GM12878 (cell line): ENCODE data around the gene FRMD3. TPM values are rescaled to one million over a fixed set of nuclear protein-coding genes. Genes with fewer than 3 reads are reported as not detected.

Experiments
- ATAC-seq: fragments of 200-7000 bp; cut with Tn5 transposase; 3 replicates; pipeline ENCODE4 v1.9.1; 2020; ENCODE audit warnings: mild to moderate bottlenecking, moderate library complexity
- BruUV-seq: library from RNA; stranded (reverse); fragments of 400-500 nt; replicated peaks from 2 replicates; lab custom pipeline; 2021; lab: Mats Ljungman, UMichigan
- CTCF ChIA-PET: fragments of 300-600 bp; sonication (Branson Sonifier 250); formaldehyde crosslinking; extraction: SDS; loops from one replicate; lab custom pipeline; 2021; ENCODE audit warnings: inconsistent platforms; lab: Yijun Ruan, JAX
- POLR2A ChIA-PET: fragments of 350-600 bp; formaldehyde crosslinking; extraction: SDS; loops from one replicate; lab custom pipeline; 2021; ENCODE audit warnings: inconsistent platforms; lab: Charles Lee
- RAD21 ChIA-PET: fragments of 300-600 bp; sonication (Branson Sonifier 250); formaldehyde crosslinking; loops from one replicate; lab custom pipeline; 2023; ENCODE audit warnings: antibody characterized with exemption; ENCODE audit not compliant: unreplicated experiment; lab: Charles Lee
- SMC1A ChIA-PET: fragments of 300-600 bp; sonication (Branson Sonifier 250); formaldehyde crosslinking; loops from one replicate; lab custom pipeline; 2023; ENCODE audit not compliant: unreplicated experiment, uncharacterized antibody; lab: Charles Lee
- DNase-seq: peaks from one replicate; pipeline ENCODE4 v3.0.0-alpha.2; 2011; ENCODE audit warnings: low read depth, low spot score
- FAIRE-seq: peaks from 3 replicates; lab custom pipeline; 2011; peaks lifted over from hg19 to GRCh38; lab: Jason Lieb, UNC
- H2AFZ ChIP-seq: 2 replicates; pipeline ENCODE4 v1.6.0; 2011; ENCODE audit warnings: low read depth, low read length, control low read depth; ENCODE audit not compliant: control insufficient read depth
- H3K27ac ChIP-seq: 2 replicates; pipeline ENCODE4 v1.5.1; 2011; ENCODE audit warnings: control low read depth; ENCODE audit not compliant: control insufficient read depth, insufficient read depth
- H3K27me3 ChIP-seq, 2 experiments: replicated peaks in 1 of 2; 2 replicates each; pipeline versions ENCODE4 v1.6.0 to v1.6.1; 2011; ENCODE audit warnings: low read length in 1 of 2; ENCODE audit not compliant: control insufficient read depth in 2 of 2, insufficient read depth in 2 of 2
- H3K36me3 ChIP-seq, 2 experiments: 2 replicates each; pipeline ENCODE4 v1.5.1; 2011; ENCODE audit warnings: low read length in 1 of 2; ENCODE audit not compliant: control insufficient read depth in 2 of 2, insufficient read depth in 2 of 2
- H3K4me1 ChIP-seq: 2 replicates; pipeline ENCODE4 v1.6.1; 2011; ENCODE audit warnings: mild to moderate bottlenecking, low read length, moderate library complexity, mixed read lengths; ENCODE audit not compliant: control insufficient read depth, insufficient read depth
- H3K4me2 ChIP-seq: 2 replicates; pipeline ENCODE4 v1.6.0; 2011; ENCODE audit warnings: control low read depth; ENCODE audit not compliant: control insufficient read depth, insufficient read depth
- H3K4me3 ChIP-seq: fragments of 200-600 bp; sonication (generic); 2 replicates; pipeline ENCODE4 v1.5.1; 2016
- H3K79me2 ChIP-seq: 2 replicates; pipeline ENCODE4 v1.6.0; 2011; ENCODE audit warnings: low read length; ENCODE audit not compliant: control insufficient read depth, insufficient read depth
- H3K9ac ChIP-seq: 2 replicates; pipeline ENCODE4 v1.8.0; 2011; ENCODE audit warnings: low read length, control low read depth, mixed read lengths; ENCODE audit not compliant: control insufficient read depth, insufficient read depth
- H3K9me3 ChIP-seq: replicated peaks from 3 replicates; pipeline ENCODE4 v1.5.1; 2011; ENCODE audit warnings: mild to moderate bottlenecking, low read length; ENCODE audit not compliant: control insufficient read depth, insufficient read depth
- H4K20me1 ChIP-seq: 2 replicates; pipeline ENCODE4 v1.6.0; 2011; ENCODE audit not compliant: control insufficient read depth, insufficient read depth
- BCLAF1 ChIP-seq: fragments of 450-650 bp; IDR thresholded peaks from 2 replicates; pipeline ENCODE4 v1.6.1; 2017; ENCODE audit warnings: antibody characterized with exemption, mild to moderate bottlenecking, moderate library complexity
- BMI1 ChIP-seq: fragments of 450-650 bp; IDR thresholded peaks from 2 replicates; pipeline ENCODE4 v1.6.1; 2016; ENCODE audit warnings: mild to moderate bottlenecking, moderate library complexity, borderline replicate concordance
- GATAD2B ChIP-seq: fragments of 450-650 bp; conservative IDR thresholded peaks from 2 replicates; pipeline ENCODE4 v1.6.1; 2017; ENCODE audit warnings: low read depth, mild to moderate bottlenecking, moderate library complexity
- SREBF1 ChIP-seq: IDR thresholded peaks from 2 replicates; pipeline ENCODE4 v1.6.1; 2012; ENCODE audit warnings: mild to moderate bottlenecking, low read length
- SREBF2 ChIP-seq: IDR thresholded peaks from 2 replicates; pipeline ENCODE4 v1.6.1; 2012; ENCODE audit warnings: mild to moderate bottlenecking, low read length
- SUPT20H ChIP-seq: IDR thresholded peaks from 2 replicates; pipeline ENCODE4 v1.6.1; 2011; ENCODE audit warnings: low read depth, mild to moderate bottlenecking, low read length, moderate library complexity, borderline replicate concordance; ENCODE audit not compliant: control insufficient read depth
- TAF1 ChIP-seq: IDR thresholded peaks from 2 replicates; pipeline ENCODE4 v1.6.1; 2011; ENCODE audit warnings: mild to moderate bottlenecking, low read depth, low read length, borderline replicate concordance
- TBL1XR1 ChIP-seq: IDR thresholded peaks from 2 replicates; pipeline ENCODE4 v1.6.1; 2012; ENCODE audit warnings: low read depth, low read length, improper control_type of control experiment
- ZNF274 ChIP-seq: IDR thresholded peaks from one replicate; pipeline ENCODE4 v1.8.0; 2011; ENCODE audit not compliant: insufficient read length, insufficient read depth
- ZSCAN29 ChIP-seq: fragments of 450-650 bp; IDR thresholded peaks from 2 replicates; pipeline ENCODE4 v1.6.1; 2017; ENCODE audit warnings: mild to moderate bottlenecking, moderate library complexity
- ZZZ3 ChIP-seq: IDR thresholded peaks from 2 replicates; pipeline ENCODE4 v1.6.1; 2011; ENCODE audit warnings: low read depth; ENCODE audit not compliant: control insufficient read depth, insufficient read length
- WGBS: methylation state at CpG from one replicate; pipeline ENCODE4 v1.1.6; 2016; ENCODE audit warnings: low lambda C conversion rate; ENCODE audit not compliant: insufficient replicate concordance, insufficient coverage; ENCODE audit errors: missing lambda C conversion rate; 5-methylcytosine and 5-hydroxymethylcytosine counted together
- in situ Hi-C: fragments of 300-500 bp; cut with MboI; formaldehyde crosslinking; loops from 9 replicates; pipeline ENCODE4 v1.14.3; 2018; ENCODE audit warnings: mixed read lengths
- intact Hi-C: fragments of 100-400 bp; cut with micrococcal nuclease; formaldehyde crosslinking; loops from one replicate; pipeline ENCODE4 v1.14.2; 2022; ENCODE audit not compliant: unreplicated experiment
- polyA plus RNA-seq, 11 experiments: library from polyadenylated mRNA; depleted of rRNA in 4 of 11; unstranded in 6 of 11; stranded (reverse) in 5 of 11; fragments of >200 nt; fragmentation: Nextera tagmentation in 4 of 11; fragmentation: Illumina TruSeq in 1 of 11; extraction: Ambion mirVana in 4 of 11; extraction: Trizol in 1 of 11; gene quantifications; 1 replicate in 1 of 11; 2 replicates in 10 of 11; pipeline versions ENCODE4 v1.2.1 to v1.2.3, GENCODE V29; 2011 to 2016; ENCODE audit warnings: inconsistent platforms in 2 of 11, missing spikeins in 2 of 11, low read depth in 1 of 11
- total RNA-seq, 4 experiments: library from RNA; depleted of rRNA in 3 of 4; stranded (reverse); fragments of >200 nt in 3 of 4; fragmentation: Illumina TruSeq in 1 of 4; extraction: Trizol in 1 of 4; gene quantifications; 2 replicates each; pipeline versions ENCODE4 v1.2.1 to v1.2.3, GENCODE V29; 2013 to 2021
- TF ChIP-seq, protein P1 (sequence below): fragments of 450-650 bp; IDR thresholded peaks from 2 replicates; pipeline ENCODE4 v1.6.1; 2016; ENCODE audit warnings: mild to moderate bottlenecking
- TF ChIP-seq, protein P2 (sequence below): IDR thresholded peaks from 2 replicates; pipeline ENCODE4 v1.6.1; 2011; ENCODE audit warnings: borderline replicate concordance, low read depth, mild to moderate bottlenecking, moderate library complexity, low read length; ENCODE audit not compliant: insufficient read depth, poor library complexity, severe bottlenecking

FRMD3 gene
- total and polyA plus RNA-seq, 10 of the 15 experiments (the other 5 are each of a cell fraction or from before 2014, with no cell fraction given) = 0.04 to 0.68 (median 0.21) TPM; not detected in 1

- SMC1A ChIA-PET = interaction anchor here (0.6 kb wide), 1 partner anchor 70 kb away, joined by 3 read pairs; no protein-coding TSS in a partner anchor
- BruUV-seq = no TSS peak
- H3K4me2 ChIP-seq = no peak overlapping the region
- DNase-seq (no peak), FAIRE-seq (no peak), ATAC-seq (no peak)
- no peak overlapping the region for H3K9ac ChIP-seq
- no peaks in the 10 kb centered on the region for H3K9me3 ChIP-seq
- CTCF ChIA-PET = interaction anchor here (1.0 to 1.4 kb wide), 3 partner anchors 13 to 189 kb away, joined by 3 to 6 read pairs (median 3); no protein-coding TSS in a partner anchor
- in situ Hi-C loops = no loop called here
- intact Hi-C loops = no loop called here
- RAD21 ChIA-PET = no interaction called here
- no peaks in the 10 kb centered on the region for H3K79me2 ChIP-seq
- TF ChIP-seq, protein P1, sequence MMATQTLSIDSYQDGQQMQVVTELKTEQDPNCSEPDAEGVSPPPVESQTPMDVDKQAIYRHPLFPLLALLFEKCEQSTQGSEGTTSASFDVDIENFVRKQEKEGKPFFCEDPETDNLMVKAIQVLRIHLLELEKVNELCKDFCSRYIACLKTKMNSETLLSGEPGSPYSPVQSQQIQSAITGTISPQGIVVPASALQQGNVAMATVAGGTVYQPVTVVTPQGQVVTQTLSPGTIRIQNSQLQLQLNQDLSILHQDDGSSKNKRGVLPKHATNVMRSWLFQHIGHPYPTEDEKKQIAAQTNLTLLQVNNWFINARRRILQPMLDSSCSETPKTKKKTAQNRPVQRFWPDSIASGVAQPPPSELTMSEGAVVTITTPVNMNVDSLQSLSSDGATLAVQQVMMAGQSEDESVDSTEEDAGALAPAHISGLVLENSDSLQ = no peak
- TF ChIP-seq SUPT20H = no peak
- TF ChIP-seq, protein P2, sequence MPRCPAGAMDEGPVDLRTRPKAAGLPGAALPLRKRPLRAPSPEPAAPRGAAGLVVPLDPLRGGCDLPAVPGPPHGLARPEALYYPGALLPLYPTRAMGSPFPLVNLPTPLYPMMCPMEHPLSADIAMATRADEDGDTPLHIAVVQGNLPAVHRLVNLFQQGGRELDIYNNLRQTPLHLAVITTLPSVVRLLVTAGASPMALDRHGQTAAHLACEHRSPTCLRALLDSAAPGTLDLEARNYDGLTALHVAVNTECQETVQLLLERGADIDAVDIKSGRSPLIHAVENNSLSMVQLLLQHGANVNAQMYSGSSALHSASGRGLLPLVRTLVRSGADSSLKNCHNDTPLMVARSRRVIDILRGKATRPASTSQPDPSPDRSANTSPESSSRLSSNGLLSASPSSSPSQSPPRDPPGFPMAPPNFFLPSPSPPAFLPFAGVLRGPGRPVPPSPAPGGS = no peak
- no peak for TF ChIP-seq GATAD2B
- TF ChIP-seq ZSCAN29 = no peak
- TF ChIP-seq SREBF1 = no peak
- TF ChIP-seq ZZZ3 = no peak
- TF ChIP-seq BMI1 = no peak
- TF ChIP-seq SREBF2 = no peak
- TF ChIP-seq TBL1XR1 = no peak
- no peak for TF ChIP-seq BCLAF1
- TF ChIP-seq TAF1 = no peak
- TF ChIP-seq ZNF274 = no peak
- H4K20me1 ChIP-seq = no peaks in the 10 kb centered on the region
- POLR2A ChIA-PET = no interaction called here
- H3K36me3 ChIP-seq = no peaks in the 10 kb centered on the region
- no peaks in the 10 kb centered on the region for H3K27me3 ChIP-seq
- 0% methylated on average over 2 of the region's 2 CpGs for WGBS
- H3K4me3 ChIP-seq = no peak overlapping the region
- H2AFZ ChIP-seq = no peak overlapping the region
- no peaks in the 10 kb centered on the region for H3K4me1 ChIP-seq
- no peak overlapping the region for H3K27ac ChIP-seq
These were observed 182.5 kb downstream of the FRMD3 start for GRCh38 chr9:83355729-83356151.
